ENCODE data around the gene GAS2.

DNA sequence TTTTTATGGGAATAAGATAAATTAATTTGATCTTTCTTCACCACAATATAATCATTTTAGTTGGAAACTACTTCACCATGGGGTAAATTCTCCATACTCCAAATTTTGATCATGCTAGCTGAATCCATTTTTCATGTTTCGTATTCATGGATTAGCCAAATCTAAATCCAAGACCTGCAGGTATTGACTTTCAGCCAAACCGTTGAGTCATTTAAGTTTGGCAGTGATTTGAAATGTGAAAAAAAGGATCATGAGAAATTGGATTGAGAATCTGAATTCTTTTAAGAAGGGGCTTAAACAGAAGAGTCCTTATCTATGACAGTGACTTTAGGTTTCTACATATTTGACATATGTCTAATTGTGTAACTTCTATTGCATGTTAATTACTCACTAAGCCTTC, 5.3 kb downstream of the GAS2 start:
- TF ChIP-seq, protein P1, sequence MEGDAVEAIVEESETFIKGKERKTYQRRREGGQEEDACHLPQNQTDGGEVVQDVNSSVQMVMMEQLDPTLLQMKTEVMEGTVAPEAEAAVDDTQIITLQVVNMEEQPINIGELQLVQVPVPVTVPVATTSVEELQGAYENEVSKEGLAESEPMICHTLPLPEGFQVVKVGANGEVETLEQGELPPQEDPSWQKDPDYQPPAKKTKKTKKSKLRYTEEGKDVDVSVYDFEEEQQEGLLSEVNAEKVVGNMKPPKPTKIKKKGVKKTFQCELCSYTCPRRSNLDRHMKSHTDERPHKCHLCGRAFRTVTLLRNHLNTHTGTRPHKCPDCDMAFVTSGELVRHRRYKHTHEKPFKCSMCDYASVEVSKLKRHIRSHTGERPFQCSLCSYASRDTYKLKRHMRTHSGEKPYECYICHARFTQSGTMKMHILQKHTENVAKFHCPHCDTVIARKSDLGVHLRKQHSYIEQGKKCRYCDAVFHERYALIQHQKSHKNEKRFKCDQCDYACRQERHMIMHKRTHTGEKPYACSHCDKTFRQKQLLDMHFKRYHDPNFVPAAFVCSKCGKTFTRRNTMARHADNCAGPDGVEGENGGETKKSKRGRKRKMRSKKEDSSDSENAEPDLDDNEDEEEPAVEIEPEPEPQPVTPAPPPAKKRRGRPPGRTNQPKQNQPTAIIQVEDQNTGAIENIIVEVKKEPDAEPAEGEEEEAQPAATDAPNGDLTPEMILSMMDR (IDR thresholded peaks at IDR 0.05; ENCODE audit: low read length): no peak
- TF ChIP-seq EZH2 (IDR thresholded peaks at IDR 0.05; ENCODE audit: borderline replicate concordance, low read length): no peak

All from OCI-LY1 (cell line).